ENCODE data around the gene DNASE1L1. TPM values are rescaled to one million over a fixed set of nuclear protein-coding genes. Genes with fewer than 3 reads are reported as not detected.

The DNASE1L1 gene
- polyA plus RNA-seq, 1 donor from 2014 or later, result 9.2 TPM

DNA sequence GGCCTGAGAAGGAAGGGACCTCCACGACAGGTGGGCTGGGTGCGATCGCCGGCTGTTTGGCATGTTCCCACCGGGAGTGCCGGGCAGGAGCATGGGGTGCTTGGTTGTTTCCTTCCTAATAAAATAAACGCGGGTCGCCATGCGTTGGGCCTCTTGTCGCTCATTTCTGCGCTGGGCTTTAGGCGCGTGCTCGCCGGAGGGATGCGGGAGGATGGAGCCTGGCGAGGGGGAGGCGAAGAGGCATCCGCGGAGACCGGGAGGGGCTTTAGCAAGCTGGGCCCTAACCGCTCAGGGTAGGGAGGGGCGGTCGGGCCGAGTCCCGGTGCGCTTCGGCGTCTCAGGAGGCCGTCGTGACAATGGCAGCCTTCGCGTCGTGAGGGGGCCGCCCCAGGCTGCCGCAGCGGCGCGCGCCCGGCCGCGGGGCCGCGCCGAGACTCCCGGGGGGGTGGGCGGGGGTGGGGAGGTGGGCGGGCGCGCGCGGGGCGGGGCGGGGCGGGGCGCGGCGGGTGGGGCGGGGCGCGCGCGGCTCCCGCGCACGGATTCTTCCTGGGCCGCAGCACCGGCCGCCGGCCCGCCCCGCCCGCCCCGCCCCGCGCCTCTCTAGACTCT, 27.4 kb upstream of the DNASE1L1 start:
- Histone ChIP-seq H3K27me3 (ENCODE audit: insufficient read depth, low read depth, low read length) (no peaks in the 10 kb centered on the region), H3K79me2 (replicated peaks; ENCODE audit: insufficient read depth, low read length) (peaks cover 20% of the 10 kb centered on the region), H3K27ac (ENCODE audit: low read length) (peak overlapping the region; percentile 85), H3K9ac (ENCODE audit: low read length) (peak overlapping the region; percentile 87), H3K4me2 (ENCODE audit: low read length) (no peak overlapping the region), H2AFZ (ENCODE audit: low read depth, low read length) (no peak overlapping the region), H3K9me3 (ENCODE audit: low read length) (no peaks in the 10 kb centered on the region), H3K36me3 (ENCODE audit: insufficient read depth, low read length) (no peaks in the 10 kb centered on the region), H4K20me1 (ENCODE audit: insufficient read depth) (no peaks in the 10 kb centered on the region), H3F3A (ENCODE audit: insufficient read depth, low read length, poor library complexity, severe bottlenecking) (no peaks in the 10 kb centered on the region), H3K4me3 (ENCODE audit: low read length) (peak overlapping the region; percentile 59), H3K9me2 (ENCODE audit: insufficient read depth, low read length) (no peaks in the 10 kb centered on the region)
- TF ChIP-seq EZH2 (IDR thresholded peaks at IDR 0.05; ENCODE audit: borderline replicate concordance, insufficient read depth, low read length, poor library complexity, severe bottlenecking) (no peak), TAF1 (IDR thresholded peaks at IDR 0.05; ENCODE audit: low read depth) (no peak), MXI1 (conservative IDR thresholded peaks at IDR 0.05; ENCODE audit: poor library complexity, severe bottlenecking) (peak; percentile 30), RAD21 (conservative IDR thresholded peaks at IDR 0.05) (no peak), POLR2AphosphoS5 (IDR thresholded peaks at IDR 0.05) (peak; percentile 74)

DNA sequence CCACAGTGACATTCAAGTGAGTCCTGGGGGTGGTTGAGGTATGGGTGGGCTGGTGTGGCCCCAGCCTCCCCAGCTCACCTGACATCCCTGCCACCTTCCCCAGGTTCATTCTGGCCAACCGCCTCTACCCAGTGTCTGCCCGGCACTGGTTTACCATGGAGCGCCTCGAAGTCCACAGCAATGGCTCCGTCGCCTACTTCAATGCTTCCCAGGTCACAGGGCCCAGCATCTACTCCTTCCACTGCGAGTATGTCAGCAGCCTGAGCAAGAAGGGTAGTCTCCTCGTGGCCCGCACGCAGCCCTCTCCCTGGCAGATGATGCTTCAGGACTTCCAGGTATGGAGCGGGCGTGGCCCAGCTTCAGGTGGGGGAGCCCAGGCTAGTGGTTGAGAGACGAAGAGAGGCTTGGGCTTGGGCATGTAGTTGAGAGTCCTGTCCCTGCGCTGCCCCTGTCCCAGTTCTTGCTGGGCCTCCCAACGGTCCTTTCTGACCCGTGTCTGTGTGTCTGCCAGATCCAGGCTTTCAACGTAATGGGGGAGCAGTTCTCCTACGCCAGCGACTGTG, 26.2 kb upstream of the DNASE1L1 start:
- Histone ChIP-seq H3K79me2 (replicated peaks; ENCODE audit: insufficient read depth, low read length) (peaks cover 20% of the 10 kb centered on the region), H3K4me3 (ENCODE audit: low read length) (no peak overlapping the region), H3K27ac (ENCODE audit: low read length) (peak overlapping the region; percentile 85), H3K9ac (ENCODE audit: low read length) (no peak overlapping the region), H3K4me2 (ENCODE audit: low read length) (no peak overlapping the region), H3K27me3 (ENCODE audit: insufficient read depth, low read depth, low read length) (no peaks in the 10 kb centered on the region), H3K9me3 (ENCODE audit: low read length) (no peaks in the 10 kb centered on the region), H2AFZ (ENCODE audit: low read depth, low read length) (no peak overlapping the region), H4K20me1 (ENCODE audit: insufficient read depth) (no peaks in the 10 kb centered on the region), H3F3A (ENCODE audit: insufficient read depth, low read length, poor library complexity, severe bottlenecking) (no peaks in the 10 kb centered on the region), H3K9me2 (ENCODE audit: insufficient read depth, low read length) (no peaks in the 10 kb centered on the region), H3K36me3 (ENCODE audit: insufficient read depth, low read length) (no peaks in the 10 kb centered on the region)
- TF ChIP-seq POLR2AphosphoS5 (IDR thresholded peaks at IDR 0.05) (no peak), EP300 (conservative IDR thresholded peaks at IDR 0.05; ENCODE audit: poor library complexity, severe bottlenecking) (no peak), MXI1 (conservative IDR thresholded peaks at IDR 0.05; ENCODE audit: poor library complexity, severe bottlenecking) (no peak), RAD21 (conservative IDR thresholded peaks at IDR 0.05) (no peak), SMC3 (conservative IDR thresholded peaks at IDR 0.05; ENCODE audit: poor library complexity) (no peak), TAF1 (IDR thresholded peaks at IDR 0.05; ENCODE audit: low read depth) (no peak), EZH2 (IDR thresholded peaks at IDR 0.05; ENCODE audit: borderline replicate concordance, insufficient read depth, low read length, poor library complexity, severe bottlenecking) (no peak)
- TF ChIP-seq, protein P1, sequence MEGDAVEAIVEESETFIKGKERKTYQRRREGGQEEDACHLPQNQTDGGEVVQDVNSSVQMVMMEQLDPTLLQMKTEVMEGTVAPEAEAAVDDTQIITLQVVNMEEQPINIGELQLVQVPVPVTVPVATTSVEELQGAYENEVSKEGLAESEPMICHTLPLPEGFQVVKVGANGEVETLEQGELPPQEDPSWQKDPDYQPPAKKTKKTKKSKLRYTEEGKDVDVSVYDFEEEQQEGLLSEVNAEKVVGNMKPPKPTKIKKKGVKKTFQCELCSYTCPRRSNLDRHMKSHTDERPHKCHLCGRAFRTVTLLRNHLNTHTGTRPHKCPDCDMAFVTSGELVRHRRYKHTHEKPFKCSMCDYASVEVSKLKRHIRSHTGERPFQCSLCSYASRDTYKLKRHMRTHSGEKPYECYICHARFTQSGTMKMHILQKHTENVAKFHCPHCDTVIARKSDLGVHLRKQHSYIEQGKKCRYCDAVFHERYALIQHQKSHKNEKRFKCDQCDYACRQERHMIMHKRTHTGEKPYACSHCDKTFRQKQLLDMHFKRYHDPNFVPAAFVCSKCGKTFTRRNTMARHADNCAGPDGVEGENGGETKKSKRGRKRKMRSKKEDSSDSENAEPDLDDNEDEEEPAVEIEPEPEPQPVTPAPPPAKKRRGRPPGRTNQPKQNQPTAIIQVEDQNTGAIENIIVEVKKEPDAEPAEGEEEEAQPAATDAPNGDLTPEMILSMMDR (IDR thresholded peaks at IDR 0.05; ENCODE audit: poor library complexity, severe bottlenecking), result no peak
- TF ChIP-seq, protein P2, sequence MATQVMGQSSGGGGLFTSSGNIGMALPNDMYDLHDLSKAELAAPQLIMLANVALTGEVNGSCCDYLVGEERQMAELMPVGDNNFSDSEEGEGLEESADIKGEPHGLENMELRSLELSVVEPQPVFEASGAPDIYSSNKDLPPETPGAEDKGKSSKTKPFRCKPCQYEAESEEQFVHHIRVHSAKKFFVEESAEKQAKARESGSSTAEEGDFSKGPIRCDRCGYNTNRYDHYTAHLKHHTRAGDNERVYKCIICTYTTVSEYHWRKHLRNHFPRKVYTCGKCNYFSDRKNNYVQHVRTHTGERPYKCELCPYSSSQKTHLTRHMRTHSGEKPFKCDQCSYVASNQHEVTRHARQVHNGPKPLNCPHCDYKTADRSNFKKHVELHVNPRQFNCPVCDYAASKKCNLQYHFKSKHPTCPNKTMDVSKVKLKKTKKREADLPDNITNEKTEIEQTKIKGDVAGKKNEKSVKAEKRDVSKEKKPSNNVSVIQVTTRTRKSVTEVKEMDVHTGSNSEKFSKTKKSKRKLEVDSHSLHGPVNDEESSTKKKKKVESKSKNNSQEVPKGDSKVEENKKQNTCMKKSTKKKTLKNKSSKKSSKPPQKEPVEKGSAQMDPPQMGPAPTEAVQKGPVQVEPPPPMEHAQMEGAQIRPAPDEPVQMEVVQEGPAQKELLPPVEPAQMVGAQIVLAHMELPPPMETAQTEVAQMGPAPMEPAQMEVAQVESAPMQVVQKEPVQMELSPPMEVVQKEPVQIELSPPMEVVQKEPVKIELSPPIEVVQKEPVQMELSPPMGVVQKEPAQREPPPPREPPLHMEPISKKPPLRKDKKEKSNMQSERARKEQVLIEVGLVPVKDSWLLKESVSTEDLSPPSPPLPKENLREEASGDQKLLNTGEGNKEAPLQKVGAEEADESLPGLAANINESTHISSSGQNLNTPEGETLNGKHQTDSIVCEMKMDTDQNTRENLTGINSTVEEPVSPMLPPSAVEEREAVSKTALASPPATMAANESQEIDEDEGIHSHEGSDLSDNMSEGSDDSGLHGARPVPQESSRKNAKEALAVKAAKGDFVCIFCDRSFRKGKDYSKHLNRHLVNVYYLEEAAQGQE (IDR thresholded peaks at IDR 0.05; ENCODE audit: borderline replicate concordance), result no peak

All from neural cell (in vitro differentiated cells).